GM12878 (cell line): ENCODE data around the gene TGFBRAP1. TPM values are rescaled to one million over a fixed set of nuclear protein-coding genes. Genes with fewer than 3 reads are reported as not detected.

Experiments
- BMI1 ChIP-seq: fragments of 450-650 bp; IDR thresholded peaks from 2 replicates; pipeline ENCODE4 v1.6.1; 2016; ENCODE audit warnings: mild to moderate bottlenecking, moderate library complexity, borderline replicate concordance
- BRCA1 ChIP-seq: IDR thresholded peaks from 2 replicates; pipeline ENCODE4 v1.6.1; 2011; ENCODE audit warnings: low read depth, low read length, improper control_type of control experiment
- CHD1 ChIP-seq: IDR thresholded peaks from 2 replicates; pipeline ENCODE4 v1.6.1; 2012; ENCODE audit warnings: low read depth, low read length, improper control_type of control experiment
- ETV6 ChIP-seq, 2 experiments: fragments of 450-650 bp in 1 of 2; IDR thresholded peaks in 1 of 2; conservative IDR thresholded peaks in 1 of 2; 2 replicates each; pipeline ENCODE4 v1.6.1; 2014; ENCODE audit warnings: antibody characterized with exemption in 1 of 2, borderline replicate concordance in 1 of 2, low read depth in 1 of 2, mild to moderate bottlenecking in 1 of 2, moderate library complexity in 1 of 2
- IKZF2 ChIP-seq, 2 experiments: fragments of 450-650 bp; IDR thresholded peaks; 2 replicates each; pipeline ENCODE4 v1.6.1; 2017; ENCODE audit warnings: mild to moderate bottlenecking in 2 of 2, moderate library complexity in 2 of 2
- MEF2A ChIP-seq: IDR thresholded peaks from 2 replicates; pipeline ENCODE4 v1.6.1; 2011; ENCODE audit warnings: low read depth, mild to moderate bottlenecking, low read length, moderate library complexity; ENCODE audit not compliant: insufficient read depth
- NFYB ChIP-seq: IDR thresholded peaks from 2 replicates; pipeline ENCODE4 v1.6.1; 2011; ENCODE audit warnings: low read depth, mild to moderate bottlenecking, low read length, improper control_type of control experiment, moderate library complexity; ENCODE audit not compliant: insufficient read depth
- PAX8 ChIP-seq: fragments of 450-650 bp; IDR thresholded peaks from 2 replicates; pipeline ENCODE4 v1.6.1; 2017; ENCODE audit warnings: mild to moderate bottlenecking, moderate library complexity
- POU2F2 ChIP-seq: IDR thresholded peaks from 3 replicates; pipeline ENCODE4 v1.6.1; 2011; ENCODE audit warnings: low read depth, mild to moderate bottlenecking, low read length, borderline replicate concordance
- RAD51 ChIP-seq: fragments of 450-650 bp; IDR thresholded peaks from 2 replicates; pipeline ENCODE4 v1.6.1; 2016; ENCODE audit warnings: moderate library complexity, mild to moderate bottlenecking, inconsistent platforms
- RELA ChIP-seq: fragments of 450-650 bp; IDR thresholded peaks from 2 replicates; pipeline ENCODE4 v1.8.0; 2014; ENCODE audit warnings: borderline replicate concordance; ENCODE audit not compliant: partially characterized antibody
- SUZ12 ChIP-seq: fragments of 200-600 bp; sonication (generic); IDR thresholded peaks from one replicate; pipeline ENCODE4 v1.6.1; 2018; ENCODE audit warnings: antibody characterized with exemption, mild to moderate bottlenecking; ENCODE audit not compliant: unreplicated experiment
- TCF12 ChIP-seq: IDR thresholded peaks from 2 replicates; pipeline ENCODE4 v1.6.1; 2011; ENCODE audit warnings: low read depth, mild to moderate bottlenecking, low read length
- ZBED1 ChIP-seq: IDR thresholded peaks from 2 replicates; pipeline ENCODE4 v1.6.1; 2016; ENCODE audit warnings: borderline replicate concordance
- ZNF207 ChIP-seq: fragments of 450-650 bp; IDR thresholded peaks from 2 replicates; pipeline ENCODE4 v1.6.1; 2014; ENCODE audit warnings: antibody characterized with exemption, mild to moderate bottlenecking, borderline replicate concordance
- ZNF274 ChIP-seq: IDR thresholded peaks from one replicate; pipeline ENCODE4 v1.8.0; 2011; ENCODE audit not compliant: insufficient read length, insufficient read depth
- polyA plus RNA-seq, 11 experiments: library from polyadenylated mRNA; depleted of rRNA in 4 of 11; unstranded in 6 of 11; stranded (reverse) in 5 of 11; fragments of >200 nt; fragmentation: Nextera tagmentation in 4 of 11; fragmentation: Illumina TruSeq in 1 of 11; extraction: Ambion mirVana in 4 of 11; extraction: Trizol in 1 of 11; gene quantifications; 1 replicate in 1 of 11; 2 replicates in 10 of 11; pipeline versions ENCODE4 v1.2.1 to v1.2.3, GENCODE V29; 2011 to 2016; ENCODE audit warnings: inconsistent platforms in 2 of 11, missing spikeins in 2 of 11, low read depth in 1 of 11
- total RNA-seq, 4 experiments: library from RNA; depleted of rRNA in 3 of 4; stranded (reverse); fragments of >200 nt in 3 of 4; fragmentation: Illumina TruSeq in 1 of 4; extraction: Trizol in 1 of 4; gene quantifications; 2 replicates each; pipeline versions ENCODE4 v1.2.1 to v1.2.3, GENCODE V29; 2013 to 2021
- TF ChIP-seq, protein P1 (sequence below): fragments of 450-650 bp; IDR thresholded peaks from 2 replicates; pipeline ENCODE4 v1.6.1; 2017; ENCODE audit warnings: mild to moderate bottlenecking, moderate library complexity
- TF ChIP-seq, protein P2 (sequence below): fragments of 450-650 bp; IDR thresholded peaks from 2 replicates; pipeline ENCODE4 v1.6.1; 2017; ENCODE audit warnings: mild to moderate bottlenecking

Gene TGFBRAP1
- total and polyA plus RNA-seq, 10 of the 15 experiments (the other 5 are each of a cell fraction or from before 2014, with no cell fraction given) = 7.9 to 37.4 (median 23.7) TPM

DNA sequence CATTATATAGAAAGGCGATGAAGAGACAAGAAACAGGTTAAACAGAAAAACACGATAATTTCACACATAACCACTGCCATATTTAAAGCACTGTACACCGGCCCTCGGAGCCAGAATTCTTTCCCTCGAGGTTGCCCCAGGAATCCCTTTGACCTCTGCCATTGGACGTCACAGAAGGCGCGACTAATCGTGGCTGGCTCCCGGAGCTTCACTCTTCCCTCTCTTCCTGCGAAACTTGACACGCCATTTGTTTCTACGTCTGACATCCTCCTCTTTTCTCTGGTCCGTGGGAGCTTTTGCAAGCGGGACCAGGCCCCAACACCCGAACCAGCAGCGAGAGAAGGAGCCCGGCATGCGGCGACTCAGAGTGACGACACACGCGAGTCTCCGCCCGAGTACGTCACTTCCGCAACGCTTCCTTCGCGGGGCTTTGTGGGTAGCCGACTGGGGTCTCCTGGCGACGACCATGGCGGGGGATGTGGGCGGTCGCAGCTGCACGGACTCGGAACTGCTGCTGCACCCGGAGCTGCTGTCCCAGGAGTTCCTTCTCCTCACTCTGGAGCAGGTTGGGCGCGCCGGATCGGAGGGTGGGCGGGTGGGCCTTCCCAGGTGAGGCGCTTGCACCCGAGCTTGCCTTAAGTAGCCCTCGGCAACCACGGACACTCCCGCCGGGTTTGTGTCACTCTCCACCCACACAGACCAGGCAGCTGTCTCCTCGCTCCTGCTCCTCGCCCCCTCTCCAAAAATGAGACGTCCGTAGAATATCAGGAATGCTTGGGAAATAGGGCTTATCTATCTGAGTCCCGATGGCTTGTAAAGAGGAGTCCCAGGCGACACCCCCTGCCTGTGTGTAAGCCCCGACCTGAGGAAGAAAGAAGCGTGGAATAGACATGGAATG lies 7.8 kb upstream of the TGFBRAP1 start, which contains the start of gene C2orf49 (continued):
- TF ChIP-seq, protein P1, sequence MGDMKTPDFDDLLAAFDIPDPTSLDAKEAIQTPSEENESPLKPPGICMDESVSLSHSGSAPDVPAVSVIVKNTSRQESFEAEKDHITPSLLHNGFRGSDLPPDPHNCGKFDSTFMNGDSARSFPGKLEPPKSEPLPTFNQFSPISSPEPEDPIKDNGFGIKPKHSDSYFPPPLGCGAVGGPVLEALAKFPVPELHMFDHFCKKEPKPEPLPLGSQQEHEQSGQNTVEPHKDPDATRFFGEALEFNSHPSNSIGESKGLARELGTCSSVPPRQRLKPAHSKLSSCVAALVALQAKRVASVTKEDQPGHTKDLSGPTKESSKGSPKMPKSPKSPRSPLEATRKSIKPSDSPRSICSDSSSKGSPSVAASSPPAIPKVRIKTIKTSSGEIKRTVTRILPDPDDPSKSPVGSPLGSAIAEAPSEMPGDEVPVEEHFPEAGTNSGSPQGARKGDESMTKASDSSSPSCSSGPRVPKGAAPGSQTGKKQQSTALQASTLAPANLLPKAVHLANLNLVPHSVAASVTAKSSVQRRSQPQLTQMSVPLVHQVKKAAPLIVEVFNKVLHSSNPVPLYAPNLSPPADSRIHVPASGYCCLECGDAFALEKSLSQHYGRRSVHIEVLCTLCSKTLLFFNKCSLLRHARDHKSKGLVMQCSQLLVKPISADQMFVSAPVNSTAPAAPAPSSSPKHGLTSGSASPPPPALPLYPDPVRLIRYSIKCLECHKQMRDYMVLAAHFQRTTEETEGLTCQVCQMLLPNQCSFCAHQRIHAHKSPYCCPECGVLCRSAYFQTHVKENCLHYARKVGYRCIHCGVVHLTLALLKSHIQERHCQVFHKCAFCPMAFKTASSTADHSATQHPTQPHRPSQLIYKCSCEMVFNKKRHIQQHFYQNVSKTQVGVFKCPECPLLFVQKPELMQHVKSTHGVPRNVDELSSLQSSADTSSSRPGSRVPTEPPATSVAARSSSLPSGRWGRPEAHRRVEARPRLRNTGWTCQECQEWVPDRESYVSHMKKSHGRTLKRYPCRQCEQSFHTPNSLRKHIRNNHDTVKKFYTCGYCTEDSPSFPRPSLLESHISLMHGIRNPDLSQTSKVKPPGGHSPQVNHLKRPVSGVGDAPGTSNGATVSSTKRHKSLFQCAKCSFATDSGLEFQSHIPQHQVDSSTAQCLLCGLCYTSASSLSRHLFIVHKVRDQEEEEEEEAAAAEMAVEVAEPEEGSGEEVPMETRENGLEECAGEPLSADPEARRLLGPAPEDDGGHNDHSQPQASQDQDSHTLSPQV = no peak
- TF ChIP-seq NFYB (0 out of 2 replicates have a peak, but pooled peaks have one; percentile 42), BRCA1 (no peak), POU2F2 (no peak), ZBED1 (no peak), ETV6 (conservative IDR thresholded peaks at IDR 0.05 in 1 of 2, IDR thresholded peaks at IDR 0.05 in 1 of 2; ENCODE audit: borderline replicate concordance in 1 of 2, low read depth in 1 of 2) (no peak), SUZ12 (no peak), ZNF207 (peak; percentile 92; the same call in 1 of the 2 replicates), RELA (peak; percentile 89), MEF2A (no peak), BMI1 (peak; percentile 52; the same call in 1 of the 2 replicates), TCF12 (peak; percentile 58; the same call in 1 of the 2 replicates), ZNF274 (no peak), IKZF2 (IDR thresholded peaks at IDR 0.05) (no peak), RAD51 (no peak), PAX8 (no peak), CHD1 (no peak)
- TF ChIP-seq, protein P2, sequence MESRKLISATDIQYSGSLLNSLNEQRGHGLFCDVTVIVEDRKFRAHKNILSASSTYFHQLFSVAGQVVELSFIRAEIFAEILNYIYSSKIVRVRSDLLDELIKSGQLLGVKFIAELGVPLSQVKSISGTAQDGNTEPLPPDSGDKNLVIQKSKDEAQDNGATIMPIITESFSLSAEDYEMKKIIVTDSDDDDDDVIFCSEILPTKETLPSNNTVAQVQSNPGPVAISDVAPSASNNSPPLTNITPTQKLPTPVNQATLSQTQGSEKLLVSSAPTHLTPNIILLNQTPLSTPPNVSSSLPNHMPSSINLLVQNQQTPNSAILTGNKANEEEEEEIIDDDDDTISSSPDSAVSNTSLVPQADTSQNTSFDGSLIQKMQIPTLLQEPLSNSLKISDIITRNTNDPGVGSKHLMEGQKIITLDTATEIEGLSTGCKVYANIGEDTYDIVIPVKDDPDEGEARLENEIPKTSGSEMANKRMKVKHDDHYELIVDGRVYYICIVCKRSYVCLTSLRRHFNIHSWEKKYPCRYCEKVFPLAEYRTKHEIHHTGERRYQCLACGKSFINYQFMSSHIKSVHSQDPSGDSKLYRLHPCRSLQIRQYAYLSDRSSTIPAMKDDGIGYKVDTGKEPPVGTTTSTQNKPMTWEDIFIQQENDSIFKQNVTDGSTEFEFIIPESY = no peak
